Neural cell (in vitro differentiated cells): ENCODE data around the gene DYNLT4.

ENCODE experiments used
- CTCF ChIP-seq: fragments of 450-650 bp; IDR thresholded peaks from 2 replicates; pipeline ENCODE4 v1.5.1; 2014; ENCODE audit warnings: antibody characterized with exemption, mild to moderate bottlenecking, moderate library complexity; ENCODE audit not compliant: poor library complexity, severe bottlenecking
- MXI1 ChIP-seq: fragments of 450-650 bp; conservative IDR thresholded peaks from 2 replicates; pipeline ENCODE4 v1.6.1; 2014; ENCODE audit warnings: antibody characterized with exemption, mild to moderate bottlenecking; ENCODE audit not compliant: poor library complexity, severe bottlenecking

GRCh38 chr1:44785029-44785380 lies 22.1 kb downstream of the DYNLT4 start:
- TF ChIP-seq MXI1 (no peak), CTCF (no peak)
